GM12875 (cell line): ENCODE measurements around the gene TREX2.

ENCODE experiments used
- H3K4me3 ChIP-seq: one replicate; pipeline ENCODE4 v1.5.1; 2011; ENCODE audit warnings: low read depth, low read length, control low read depth
- TF ChIP-seq, protein P1 (sequence below): IDR thresholded peaks from 2 replicates; pipeline ENCODE4 v1.5.1; 2011; ENCODE audit warnings: low read depth, mild to moderate bottlenecking, control low read depth, inconsistent platforms, low read length, moderate library complexity, borderline replicate concordance; ENCODE audit not compliant: insufficient read depth

The TREX2 gene

DNA sequence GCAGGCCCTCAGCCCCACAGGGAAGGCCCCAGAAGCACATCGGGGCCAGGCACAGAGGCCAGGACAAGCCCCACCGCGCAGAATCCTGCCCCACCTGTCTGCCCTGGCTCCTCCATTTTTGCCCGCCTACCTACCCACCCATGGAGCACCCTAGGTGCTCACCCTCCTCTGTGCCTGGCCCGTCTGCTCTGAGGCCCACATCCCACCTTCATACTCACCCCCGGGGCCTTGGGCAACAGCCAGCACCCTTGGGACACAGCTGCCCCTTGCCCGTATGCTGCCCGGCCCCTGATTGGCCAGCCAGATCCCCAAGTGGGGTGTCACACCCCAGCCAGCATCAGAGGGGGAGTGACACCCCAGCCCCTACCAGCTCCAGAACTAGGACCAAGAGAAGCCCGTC is 10.8 kb upstream of the TREX2 start:
- H3K4me3 ChIP-seq: no peak overlapping the region
- TF ChIP-seq, protein P1, sequence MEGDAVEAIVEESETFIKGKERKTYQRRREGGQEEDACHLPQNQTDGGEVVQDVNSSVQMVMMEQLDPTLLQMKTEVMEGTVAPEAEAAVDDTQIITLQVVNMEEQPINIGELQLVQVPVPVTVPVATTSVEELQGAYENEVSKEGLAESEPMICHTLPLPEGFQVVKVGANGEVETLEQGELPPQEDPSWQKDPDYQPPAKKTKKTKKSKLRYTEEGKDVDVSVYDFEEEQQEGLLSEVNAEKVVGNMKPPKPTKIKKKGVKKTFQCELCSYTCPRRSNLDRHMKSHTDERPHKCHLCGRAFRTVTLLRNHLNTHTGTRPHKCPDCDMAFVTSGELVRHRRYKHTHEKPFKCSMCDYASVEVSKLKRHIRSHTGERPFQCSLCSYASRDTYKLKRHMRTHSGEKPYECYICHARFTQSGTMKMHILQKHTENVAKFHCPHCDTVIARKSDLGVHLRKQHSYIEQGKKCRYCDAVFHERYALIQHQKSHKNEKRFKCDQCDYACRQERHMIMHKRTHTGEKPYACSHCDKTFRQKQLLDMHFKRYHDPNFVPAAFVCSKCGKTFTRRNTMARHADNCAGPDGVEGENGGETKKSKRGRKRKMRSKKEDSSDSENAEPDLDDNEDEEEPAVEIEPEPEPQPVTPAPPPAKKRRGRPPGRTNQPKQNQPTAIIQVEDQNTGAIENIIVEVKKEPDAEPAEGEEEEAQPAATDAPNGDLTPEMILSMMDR: no peak

DNA sequence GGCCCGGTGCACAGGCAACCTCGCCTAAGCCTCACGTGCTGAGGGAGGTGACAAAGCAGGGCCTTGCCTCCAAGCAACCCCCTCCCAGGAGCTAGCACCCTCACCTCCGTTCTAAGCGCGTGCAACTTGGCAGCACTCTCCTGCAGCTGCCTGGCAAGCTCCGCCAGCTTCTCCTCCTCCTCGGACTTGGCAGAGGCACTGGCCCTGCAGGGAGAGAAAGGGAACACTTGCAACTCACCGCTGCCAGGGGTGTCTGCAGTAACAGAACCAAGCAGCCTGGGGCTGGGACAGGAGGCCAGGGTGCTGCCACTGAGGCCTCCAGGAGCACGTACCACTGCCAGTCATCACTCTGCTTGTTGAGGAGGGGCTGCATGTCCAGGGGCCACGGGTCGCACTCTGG is 10.3 kb upstream of the TREX2 start:
- TF ChIP-seq, protein P1: no peak
- no peak overlapping the region for H3K4me3 ChIP-seq

- H3K4me3 ChIP-seq: no peak overlapping the region
- TF ChIP-seq, protein P1: no peak
Measured at GRCh38 chrX:153455571-153455970, 9.7 kb upstream of the TREX2 start.

DNA sequence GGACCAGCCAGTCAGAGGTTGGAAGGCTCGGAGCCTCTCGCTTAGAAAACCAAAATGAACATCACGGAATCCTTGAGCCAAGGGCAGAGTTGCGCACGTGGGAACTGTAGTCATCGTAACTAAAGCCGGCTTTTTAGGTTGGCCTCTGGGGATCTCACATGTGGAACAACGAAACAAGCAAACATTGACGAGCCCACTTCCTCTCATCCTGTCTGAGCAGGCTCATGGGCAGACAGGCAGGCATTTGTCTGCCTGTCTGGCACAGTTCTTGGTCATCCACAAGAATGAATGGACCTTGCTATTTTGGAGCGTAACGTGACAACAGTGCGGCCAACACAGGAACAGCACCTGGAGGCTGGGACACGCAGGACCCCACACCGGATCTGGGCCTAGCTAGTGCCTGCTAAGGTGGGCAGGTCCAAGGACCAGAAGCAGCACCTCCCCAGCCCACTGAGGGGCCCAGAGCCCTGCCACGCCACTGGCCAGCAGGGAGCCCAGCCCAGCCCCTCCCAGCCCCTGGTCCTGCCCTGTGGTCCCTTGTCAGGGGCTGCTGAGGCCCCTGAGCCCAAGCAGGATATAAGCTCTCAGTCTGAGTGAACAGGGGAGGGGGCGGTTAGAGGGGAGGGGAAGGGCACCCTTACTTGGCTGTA is 9.2 kb upstream of the TREX2 start:
- H3K4me3 ChIP-seq: no peak overlapping the region
- TF ChIP-seq, protein P1: no peak

DNA sequence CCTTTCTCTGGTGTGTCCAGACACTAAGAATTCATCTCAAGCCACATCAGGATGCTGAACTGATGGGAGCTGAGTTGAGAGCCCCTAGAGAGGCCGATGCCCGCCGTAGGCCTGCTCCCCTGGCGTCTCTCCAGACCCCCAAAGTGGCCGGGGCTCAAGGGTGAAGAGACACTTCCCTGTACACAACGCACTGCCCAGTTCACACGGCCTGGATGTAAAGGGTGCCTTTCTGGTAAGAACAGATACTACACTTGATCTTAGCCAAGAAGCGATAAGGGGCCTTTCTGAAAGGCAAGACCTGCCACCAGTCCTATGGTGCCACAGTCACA is 5.1 kb upstream of the TREX2 start:
- TF ChIP-seq, protein P1: no peak
- no peak overlapping the region for H3K4me3 ChIP-seq

DNA sequence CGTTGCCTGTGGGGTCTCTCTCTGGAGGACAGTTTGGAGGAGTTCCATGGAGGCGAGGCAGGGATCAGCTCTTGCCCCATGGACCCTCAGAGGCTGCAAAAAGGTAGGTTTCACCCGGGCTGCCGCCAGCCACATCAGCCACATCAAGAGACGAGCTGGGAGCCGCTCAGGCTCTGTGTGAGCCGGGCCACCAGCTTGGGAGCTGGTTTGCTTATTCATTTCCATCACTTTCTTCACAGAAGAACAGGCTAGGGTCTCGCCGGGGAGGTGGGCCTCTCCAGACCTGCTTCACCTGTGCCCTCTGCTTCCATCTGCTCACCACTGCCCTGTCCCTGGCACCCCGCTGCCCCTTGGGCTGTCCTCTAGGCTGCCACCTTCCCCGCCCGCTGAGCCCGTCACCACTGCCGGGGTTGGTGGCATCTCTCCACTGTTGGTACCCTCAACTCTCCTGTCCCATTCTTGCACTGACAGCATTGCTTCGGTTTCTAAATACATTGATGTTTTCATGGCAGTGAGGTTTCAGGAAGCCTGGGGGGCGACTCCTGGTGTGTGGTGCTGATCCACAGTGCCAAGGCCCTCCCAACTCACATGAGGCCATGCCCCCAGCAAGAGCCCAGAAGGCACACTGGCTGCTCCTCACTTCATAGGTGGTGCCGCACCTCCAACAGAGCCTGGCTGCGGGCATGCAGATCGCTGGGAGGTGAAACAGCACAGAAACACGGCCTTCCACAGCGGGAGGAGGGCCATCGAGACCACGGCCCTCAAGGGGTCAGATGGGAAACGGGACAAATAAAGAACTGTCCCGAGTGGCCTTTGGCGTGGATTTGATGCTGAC is 4.5 kb upstream of the TREX2 start:
- no peak overlapping the region for H3K4me3 ChIP-seq

More for the DNA sequence above, 4.5 kb upstream of the TREX2 start:
- TF ChIP-seq, protein P1: no peak
